GM19455 (cell line): ENCODE data around the gene ATP5PB.

Source experiments
- ATAC-seq: cut with Tn5 transposase; IDR thresholded peaks from one replicate; pipeline ENCODE4 v1.9.1; 2021; ENCODE audit not compliant: unreplicated experiment

Gene ATP5PB

DNA sequence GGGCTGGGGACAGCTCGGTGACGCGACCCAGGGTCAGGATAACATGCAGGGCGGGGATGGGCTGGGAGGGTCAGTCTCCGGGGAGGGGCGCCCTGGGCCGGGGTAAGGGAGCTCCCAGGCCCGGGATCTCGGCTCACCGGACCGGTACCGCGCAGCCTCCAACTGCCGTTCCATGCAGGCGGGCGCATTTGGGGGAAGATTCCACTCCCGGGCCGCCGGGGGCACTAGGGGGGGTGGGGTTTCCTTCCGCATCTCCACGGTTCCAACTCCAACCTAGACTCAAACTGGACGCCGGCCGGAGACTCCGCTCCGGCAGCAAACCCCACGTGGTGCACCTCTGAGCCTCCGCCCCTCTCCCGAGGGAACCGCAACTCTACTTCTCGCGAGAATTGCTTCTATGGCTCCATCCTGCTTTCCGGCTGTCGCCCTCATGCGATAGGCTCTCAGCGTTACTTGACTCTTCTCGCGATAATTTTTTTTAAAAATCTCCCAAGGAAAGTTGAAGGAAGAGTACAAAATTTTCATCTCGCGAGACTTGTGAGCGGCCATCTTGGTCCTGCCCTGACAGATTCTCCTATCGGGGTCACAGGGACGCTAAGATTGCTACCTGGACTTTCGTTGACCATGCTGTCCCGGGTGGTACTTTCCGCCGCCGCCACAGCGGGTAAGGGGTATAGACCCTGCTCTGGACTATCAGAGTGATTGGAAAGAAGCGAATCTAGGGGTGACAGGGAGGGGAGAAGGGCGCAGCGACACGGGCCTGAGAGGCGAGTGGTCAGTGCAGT lies at the start of gene ATP5PB, which contains the start of gene WDR77:
ATP5PB (plus strand) TSS at position 547 of the 785 bp plus-strand sequence; CDS start at position 625, 78 bp downstream.
WDR77 (minus strand) TSS at position 339 of the 785 bp plus-strand sequence; CDS start at position 252, 87 bp downstream.
- peak; percentile 94 for ATAC-seq

DNA sequence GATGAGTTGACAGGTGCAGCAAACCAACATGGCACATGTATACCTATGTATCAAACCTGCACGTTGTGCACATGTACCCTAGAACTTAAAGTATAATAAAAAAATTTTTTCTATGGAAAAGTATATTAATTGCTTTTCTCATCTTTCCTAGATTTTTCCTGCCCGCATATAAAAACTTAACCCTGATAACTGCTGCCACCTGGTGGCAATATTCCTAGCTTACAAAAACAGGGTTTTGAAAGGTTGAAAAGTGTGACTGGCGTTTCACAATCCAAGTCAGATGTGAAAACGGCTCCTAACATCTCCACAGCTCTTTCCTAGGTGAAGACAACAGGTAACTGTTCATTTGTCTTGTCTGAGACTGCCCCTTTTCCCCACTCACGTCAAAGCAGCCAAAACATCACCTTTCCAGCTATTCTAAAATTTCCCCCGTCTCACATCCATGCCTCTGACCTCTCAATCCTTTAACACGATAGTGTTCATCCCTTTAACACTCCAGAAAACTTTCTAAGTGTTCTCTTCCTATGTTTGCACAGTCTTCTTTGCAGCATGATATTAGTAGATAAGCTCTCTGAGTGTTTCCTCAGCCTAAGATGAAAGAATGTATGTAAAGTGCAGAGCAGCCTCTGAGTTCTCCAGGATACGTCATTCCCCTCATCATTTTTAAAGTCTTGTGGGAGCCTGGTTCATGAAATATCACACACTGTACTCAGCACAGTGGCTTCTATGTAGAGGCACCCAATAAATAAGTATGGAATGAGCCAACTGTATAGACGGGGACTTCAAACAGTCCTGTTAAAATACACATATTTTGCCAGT lies 49.3 kb upstream of the ATP5PB start:
- ATAC-seq: no peak

- ATAC-seq: no peak
Observed at GRCh38 chr1:111402083-111402482, 47.2 kb upstream of the ATP5PB start.

DNA sequence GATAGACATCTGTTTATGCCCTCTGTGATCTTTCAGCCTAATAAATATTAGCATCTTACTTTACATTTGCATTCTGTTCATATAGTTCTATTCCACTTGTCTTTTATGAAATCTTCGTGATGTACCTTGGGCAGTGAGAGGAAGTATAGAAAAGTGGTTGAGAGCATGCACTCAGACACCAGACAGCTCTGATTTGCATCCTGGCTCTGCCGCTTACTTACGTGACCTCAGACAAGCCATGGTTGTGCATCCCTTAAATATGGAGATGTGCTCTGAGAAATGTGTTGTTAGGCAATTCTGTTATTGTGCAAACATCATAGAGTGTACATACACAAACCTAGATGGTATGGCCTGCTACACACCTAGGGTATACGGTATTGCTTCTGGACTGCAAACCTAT lies 44.7 kb upstream of the ATP5PB start:
- no peak for ATAC-seq

DNA sequence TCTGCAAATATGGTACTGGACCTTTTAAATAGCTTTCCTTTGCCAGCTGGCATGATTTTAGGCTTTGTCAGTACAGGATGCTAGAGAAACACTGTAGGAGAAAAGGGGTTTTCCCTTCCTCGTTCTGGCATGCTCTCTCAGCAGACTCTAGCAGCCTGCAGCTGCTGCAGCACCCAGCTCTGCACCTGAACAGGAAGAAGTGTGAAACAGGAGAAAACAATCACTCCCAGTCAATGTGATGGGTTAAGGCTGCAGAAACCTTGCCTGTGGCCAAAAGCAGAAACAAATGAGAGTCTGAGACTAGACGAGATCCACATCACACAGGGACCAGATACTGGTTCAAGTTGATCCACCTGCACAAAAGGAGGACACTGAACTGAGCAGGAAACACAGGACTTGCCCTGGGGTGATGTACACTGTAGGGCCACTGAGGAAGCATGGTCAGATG lies 42.9 kb upstream of the ATP5PB start:
- peak; percentile 98 for ATAC-seq

DNA sequence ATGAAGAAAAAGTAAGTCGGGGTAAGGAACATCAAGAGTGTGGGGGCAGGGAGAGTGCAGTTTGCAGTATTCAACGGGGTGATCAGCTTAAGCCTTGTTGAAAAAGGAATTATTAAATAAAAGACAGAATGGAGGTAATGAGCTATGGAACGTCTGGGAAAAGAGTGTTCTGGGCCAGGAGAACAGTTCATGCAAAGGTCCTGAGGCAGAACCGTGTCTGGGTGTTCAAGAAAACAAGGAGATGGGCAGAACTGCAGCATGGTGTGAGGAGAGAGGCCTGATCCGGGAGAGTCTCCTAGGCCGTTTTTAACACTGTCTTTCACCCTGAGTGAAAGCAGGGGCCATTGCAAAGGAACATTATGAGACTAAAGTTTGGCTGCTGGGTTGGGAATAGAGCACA lies 42.0 kb upstream of the ATP5PB start:
- no peak for ATAC-seq

DNA sequence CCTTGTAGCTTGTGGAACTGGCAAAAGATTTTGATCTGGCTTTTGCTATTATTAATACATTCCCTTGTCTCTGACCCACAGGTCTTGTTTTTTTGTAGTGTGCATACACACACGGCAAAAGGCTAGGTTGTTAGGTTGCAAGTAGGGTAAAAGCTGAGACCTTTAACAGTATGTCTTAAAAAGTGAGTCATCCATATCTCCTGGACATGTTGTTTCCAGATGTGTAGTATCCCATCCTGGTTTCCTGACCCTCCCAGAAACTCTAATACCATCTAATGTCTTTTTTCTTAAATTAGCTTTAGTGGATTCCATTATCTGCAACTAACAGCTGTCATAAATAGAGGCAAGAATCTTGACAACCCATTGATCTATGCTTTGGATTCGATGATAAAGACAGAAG lies 36.4 kb upstream of the ATP5PB start:
- ATAC-seq: no peak

DNA sequence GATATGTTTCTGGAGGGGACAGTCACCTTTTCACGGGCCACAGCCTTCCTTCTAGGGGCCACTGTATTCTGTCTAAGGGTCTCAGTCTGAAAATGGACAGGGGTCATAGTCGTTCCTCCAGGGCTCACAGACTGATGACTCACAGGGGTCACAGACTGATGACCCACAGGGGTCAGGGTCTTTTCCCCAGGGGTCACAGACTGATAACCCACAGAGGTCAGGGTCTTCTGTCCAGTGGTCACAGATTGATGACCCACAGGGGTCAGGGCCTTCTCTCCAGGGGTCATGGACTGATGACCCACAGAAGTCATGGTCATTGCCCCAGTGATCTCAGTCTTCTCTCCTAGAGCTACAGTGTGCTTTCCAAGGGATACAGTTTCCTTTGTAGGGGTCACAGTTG lies 34.5 kb upstream of the ATP5PB start:
- ATAC-seq: no peak

GRCh38 chr1:111415461-111415860 lies 33.8 kb upstream of the ATP5PB start:
- no peak for ATAC-seq

DNA sequence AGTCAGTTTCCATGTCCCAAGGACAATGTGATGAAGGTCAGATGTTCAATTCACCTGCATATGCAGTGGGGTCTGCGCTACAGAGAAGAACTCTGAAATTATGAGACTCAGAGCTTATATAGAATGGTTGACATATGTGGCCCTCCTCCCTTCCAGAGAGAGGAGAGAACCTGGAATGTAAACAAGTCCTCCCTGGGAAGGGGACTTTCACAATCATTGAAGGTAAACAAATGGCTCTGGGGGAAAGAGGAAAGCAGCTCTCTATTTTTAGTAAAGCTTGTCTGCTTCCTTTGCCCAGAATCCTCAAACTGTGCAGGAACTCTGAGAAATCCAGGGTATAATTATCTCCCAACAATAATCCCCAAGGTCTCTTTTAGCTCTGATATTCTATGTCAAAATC lies 31.5 kb upstream of the ATP5PB start:
- ATAC-seq: no peak

DNA sequence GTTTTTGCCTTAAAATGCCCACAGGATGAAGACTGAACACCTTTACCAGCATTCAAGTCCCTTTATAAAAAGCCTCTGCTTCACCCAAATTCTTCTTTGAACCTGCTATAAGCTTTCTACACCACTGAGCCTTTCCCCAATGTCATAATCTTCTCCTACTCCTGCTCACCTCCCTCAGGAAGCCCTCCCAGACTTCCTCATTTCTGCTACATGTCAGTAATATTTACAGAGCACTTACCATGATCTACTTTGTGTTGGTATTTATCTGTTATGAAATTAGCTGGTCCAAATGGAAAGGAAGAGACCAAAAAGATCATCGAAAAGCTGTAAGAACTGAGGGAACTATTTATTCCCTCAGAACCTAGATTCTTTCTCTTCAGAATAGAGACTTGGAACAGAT lies 30.2 kb upstream of the ATP5PB start:
- ATAC-seq: no peak

DNA sequence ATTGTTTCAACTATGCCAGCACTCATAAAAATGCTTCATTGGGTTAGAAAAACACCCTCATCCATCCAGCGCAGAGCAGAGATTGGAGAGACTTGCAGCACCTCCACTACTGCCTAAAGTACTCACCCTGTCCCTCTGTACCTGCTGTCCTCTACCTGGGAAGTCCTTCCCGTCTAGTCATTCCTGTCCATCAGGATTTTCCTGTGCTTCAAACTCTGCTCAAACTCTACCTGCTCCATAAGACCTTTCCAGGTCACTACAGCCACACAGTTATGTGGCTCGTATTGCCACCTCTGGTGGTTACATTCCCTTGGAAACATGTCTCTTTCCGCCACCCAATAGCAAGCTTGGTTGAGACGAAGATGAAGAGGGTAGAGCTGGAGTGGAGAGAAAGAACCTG lies 28.9 kb upstream of the ATP5PB start:
- no peak for ATAC-seq

DNA sequence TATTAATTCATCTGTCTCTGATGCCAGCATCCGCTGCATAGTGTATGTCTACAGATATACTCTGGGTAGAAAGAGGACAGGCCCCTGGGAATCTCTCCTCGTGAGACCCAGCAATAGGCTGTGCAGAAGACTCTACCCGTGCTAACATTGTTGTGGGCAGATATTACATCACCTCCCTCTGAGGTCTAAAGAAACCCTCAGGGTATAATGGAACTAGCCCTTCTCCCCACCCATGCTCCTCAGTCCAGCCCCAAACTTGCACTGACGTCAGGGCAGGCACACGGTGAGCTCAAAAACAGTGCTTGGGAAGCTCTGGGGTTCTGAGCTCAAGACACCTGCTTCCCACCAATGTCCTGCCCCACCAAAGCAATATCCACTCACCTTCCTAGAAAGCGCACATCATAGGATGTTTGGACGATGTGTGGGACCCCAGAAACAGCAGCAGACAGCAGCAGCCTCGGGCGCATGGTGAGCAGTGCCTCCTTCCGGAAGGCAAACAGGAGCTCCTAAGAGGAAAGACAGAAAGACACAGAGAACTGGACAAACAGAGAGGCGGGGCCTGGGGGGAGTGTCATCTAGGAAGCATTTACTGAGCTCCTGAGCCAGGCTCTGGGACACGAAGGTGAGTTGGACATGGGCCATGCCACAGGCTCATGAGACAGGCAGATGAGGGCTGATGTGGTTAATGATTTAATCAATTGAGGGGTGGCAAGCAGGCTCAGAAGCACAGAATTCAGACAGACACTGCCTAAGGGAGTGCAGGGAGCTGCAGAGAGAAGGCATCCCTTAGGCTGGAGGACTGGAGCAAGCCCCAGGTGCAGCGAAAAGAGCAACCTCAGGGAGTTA lies 26.5 kb upstream of the ATP5PB start:
- ATAC-seq: no peak

DNA sequence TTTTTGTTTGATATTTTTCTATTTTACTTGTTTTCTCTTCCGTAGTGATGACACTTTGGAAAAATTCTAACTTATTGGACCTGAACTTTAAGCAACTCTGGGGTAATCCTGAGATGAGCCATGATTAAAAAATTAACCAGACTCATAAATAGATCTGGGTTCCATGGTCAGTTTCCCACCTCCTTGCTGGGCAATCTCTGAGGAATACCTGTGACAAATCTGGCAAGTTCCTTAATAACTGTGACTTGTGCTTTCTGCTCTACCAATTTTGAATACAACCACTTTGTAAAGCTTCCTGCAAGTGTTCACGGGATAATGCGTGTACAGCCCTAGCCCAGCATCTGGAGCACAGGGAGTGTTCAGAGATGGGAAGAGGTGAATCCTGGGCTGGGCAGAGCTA lies 25.0 kb upstream of the ATP5PB start:
- ATAC-seq: no peak

GRCh38 chr1:111436726-111437125 lies 12.5 kb upstream of the ATP5PB start:
- no peak for ATAC-seq

GRCh38 chr1:111439461-111440351 lies 9.6 kb upstream of the ATP5PB start:
- no peak for ATAC-seq

GRCh38 chr1:111441573-111442192 lies 7.6 kb upstream of the ATP5PB start:
- no peak for ATAC-seq

- ATAC-seq: no peak
Observed at GRCh38 chr1:111442457-111442856, 6.8 kb upstream of the ATP5PB start.

DNA sequence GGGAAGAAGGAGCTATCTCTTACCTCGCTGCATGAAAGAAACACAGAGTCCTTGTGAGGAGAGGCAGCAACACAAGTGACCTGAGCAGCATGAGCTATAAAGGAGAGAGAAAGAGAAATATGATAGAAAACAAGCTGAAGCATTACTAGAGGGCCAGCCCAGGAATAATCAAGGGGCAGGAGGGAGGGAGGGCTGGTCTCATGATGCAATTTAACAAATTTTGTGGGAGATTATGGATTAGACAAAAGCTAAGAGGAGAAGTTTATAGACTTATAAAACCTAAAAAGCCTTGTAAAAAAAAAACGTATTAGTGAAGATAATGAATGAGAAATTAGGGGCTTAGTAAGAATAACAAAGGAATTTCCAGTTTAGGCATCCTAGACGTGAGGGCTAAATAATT lies 5.2 kb upstream of the ATP5PB start:
- no peak for ATAC-seq

DNA sequence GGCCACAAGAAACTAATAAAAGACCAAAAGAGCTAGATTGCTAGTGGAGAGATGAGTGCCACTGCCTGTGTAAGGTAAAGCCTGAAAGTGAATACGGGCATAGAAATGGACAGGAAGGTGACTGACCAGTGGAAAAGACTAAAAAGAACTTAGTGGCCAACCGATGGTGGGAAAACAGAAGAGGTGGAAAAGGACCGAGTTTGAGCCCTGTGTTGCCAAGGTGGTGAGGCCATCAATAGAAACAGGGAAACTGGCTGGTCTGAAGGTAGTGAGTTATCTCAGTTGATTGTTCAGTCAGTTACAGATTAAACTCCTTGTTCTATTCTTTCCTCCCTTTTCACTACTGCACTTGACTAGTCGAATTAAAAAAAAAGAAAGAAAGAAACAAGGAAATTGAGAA lies 2.7 kb upstream of the ATP5PB start:
- ATAC-seq: no peak
